Measurements from ENCODE around the gene GTSE1. TPM values are rescaled to one million over a fixed set of nuclear protein-coding genes. Genes with fewer than 3 reads are reported as not detected.
A peak's percentile ranks its signal among the peaks of the same experiment; 100 is the strongest.

Gene GTSE1
- total RNA-seq, 1 donor from 2014 or later, result 29.7 TPM

DNA sequence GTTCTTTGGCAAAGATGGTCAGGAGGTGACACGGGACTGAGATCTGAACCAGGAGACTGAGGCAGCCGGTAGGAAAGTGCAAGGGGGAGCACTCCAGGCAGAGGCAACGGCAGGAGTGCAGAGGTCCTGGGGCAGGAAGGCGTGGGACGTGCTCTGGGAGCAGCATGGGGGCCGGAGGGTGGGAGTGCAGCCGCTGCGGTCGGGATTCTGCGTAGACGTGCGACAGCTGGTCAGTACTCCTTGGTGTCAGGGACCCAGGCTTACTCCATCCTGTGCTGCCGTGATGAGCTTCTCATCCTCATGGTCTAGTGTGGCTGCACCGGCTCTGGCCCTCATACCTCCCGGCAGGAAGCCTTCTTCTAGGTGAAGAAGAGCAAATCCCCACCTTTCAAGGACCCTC is 21.9 kb downstream of the GTSE1 start:
- Histone ChIP-seq H3K9ac (no peak overlapping the region), H4K20me1 (ENCODE audit: low read depth) (no peaks in the 10 kb centered on the region), H3K9me3 (ENCODE audit: low read depth) (no peaks in the 10 kb centered on the region), H3K79me2 (ENCODE audit: low read depth) (no peaks in the 10 kb centered on the region), H3K4me1 (no peaks in the 10 kb centered on the region), H3K36me3 (no peaks in the 10 kb centered on the region), H3F3A (ENCODE audit: low read depth) (no peaks in the 10 kb centered on the region), H3K4me3 (no peak overlapping the region), H3K27ac (no peak overlapping the region), H3K27me3 (no peaks in the 10 kb centered on the region), H2AFZ (replicated peaks) (no peak overlapping the region), H3K4me2 (no peak overlapping the region)
- H3K9me3 Mint-ChIP-seq, result peaks cover 1% of the 10 kb centered on the region
- DNase-seq (ENCODE audit: low spot score), result no peak
- TF ChIP-seq EZH2 (IDR thresholded peaks at IDR 0.05), result no peak
- TF ChIP-seq EZH2phosphoT487 (IDR thresholded peaks at IDR 0.05), result no peak
- TF ChIP-seq CTCF (IDR thresholded peaks at IDR 0.05), result no peak
- H3K4me1 Mint-ChIP-seq, result no peaks in the 10 kb centered on the region
- H3K27ac Mint-ChIP-seq, result peak overlapping the region; percentile 82
- peaks cover 2% of the 10 kb centered on the region for H3K27me3 Mint-ChIP-seq (ENCODE audit: insufficient read depth, low read depth)
- peaks cover 30% of the 10 kb centered on the region for H3K36me3 Mint-ChIP-seq
- H3K4me3 Mint-ChIP-seq, result no peak overlapping the region

DNA sequence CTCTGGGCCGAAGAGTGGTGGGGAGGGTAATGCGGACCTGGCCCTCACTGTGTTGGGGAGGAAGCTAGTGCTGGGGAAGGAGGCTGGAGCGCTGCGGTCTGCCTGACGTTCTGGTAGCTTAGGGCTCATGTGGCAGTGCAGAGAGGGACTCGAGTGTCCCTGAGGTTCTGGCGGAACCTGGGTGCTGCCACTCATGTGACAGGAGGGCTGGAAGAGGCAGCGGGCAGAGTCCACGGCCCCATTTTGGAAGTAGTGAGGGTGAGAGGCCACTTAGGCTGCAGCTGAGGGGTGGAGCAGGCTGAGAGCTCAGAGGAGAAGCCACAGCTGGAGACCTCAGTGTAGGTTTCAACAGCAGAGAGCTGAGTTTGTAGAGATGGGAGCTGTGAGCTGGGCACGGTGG is 22.6 kb downstream of the GTSE1 start:
- no peak for DNase-seq (ENCODE audit: low spot score)
- H3K4me2 ChIP-seq, result no peak overlapping the region
- H3K4me1 ChIP-seq, result no peaks in the 10 kb centered on the region
- no peaks in the 10 kb centered on the region for H3K4me1 Mint-ChIP-seq
- H3K4me3 Mint-ChIP-seq, result no peak overlapping the region
- TF ChIP-seq CTCF (IDR thresholded peaks at IDR 0.05) (no peak), EZH2 (IDR thresholded peaks at IDR 0.05) (no peak), EZH2phosphoT487 (IDR thresholded peaks at IDR 0.05) (no peak)
- H2AFZ ChIP-seq (replicated peaks), result no peak overlapping the region
- H3K36me3 ChIP-seq, result no peaks in the 10 kb centered on the region
- no peak overlapping the region for H3K4me3 ChIP-seq
- H3K9me3 Mint-ChIP-seq, result peaks cover 1% of the 10 kb centered on the region
- no peaks in the 10 kb centered on the region for H4K20me1 ChIP-seq (ENCODE audit: low read depth)
- peaks cover 2% of the 10 kb centered on the region for H3K27me3 Mint-ChIP-seq (ENCODE audit: insufficient read depth, low read depth)
- peak overlapping the region; percentile 19 for H3K27ac Mint-ChIP-seq
- H3K27me3 ChIP-seq, result no peaks in the 10 kb centered on the region
- no peaks in the 10 kb centered on the region for H3F3A ChIP-seq (ENCODE audit: low read depth)
- no peaks in the 10 kb centered on the region for H3K9me3 ChIP-seq (ENCODE audit: low read depth)
- no peak overlapping the region for H3K27ac ChIP-seq
- no peak overlapping the region for H3K9ac ChIP-seq
- H3K36me3 Mint-ChIP-seq, result peaks cover 34% of the 10 kb centered on the region
- no peaks in the 10 kb centered on the region for H3K79me2 ChIP-seq (ENCODE audit: low read depth)

- no peaks in the 10 kb centered on the region for H3K4me1 ChIP-seq
- H3K9me3 ChIP-seq (ENCODE audit: low read depth), result no peaks in the 10 kb centered on the region
- H3K4me3 ChIP-seq, result no peak overlapping the region
- DNase-seq (ENCODE audit: low spot score), result no peak
- Mint-ChIP-seq H3K9me3 (peaks cover 1% of the 10 kb centered on the region), H3K27ac (no peak overlapping the region), H3K4me1 (no peaks in the 10 kb centered on the region), H3K27me3 (ENCODE audit: insufficient read depth, low read depth) (peaks cover 2% of the 10 kb centered on the region), H3K36me3 (peaks cover 34% of the 10 kb centered on the region), H3K4me3 (no peak overlapping the region)
- no peaks in the 10 kb centered on the region for H3K27me3 ChIP-seq
- TF ChIP-seq CTCF (IDR thresholded peaks at IDR 0.05), result no peak
- TF ChIP-seq EZH2phosphoT487 (IDR thresholded peaks at IDR 0.05), result no peak
- no peak for TF ChIP-seq EZH2 (IDR thresholded peaks at IDR 0.05)
- H2AFZ ChIP-seq (replicated peaks), result no peak overlapping the region
- H3F3A ChIP-seq (ENCODE audit: low read depth), result no peaks in the 10 kb centered on the region
- no peak overlapping the region for H3K4me2 ChIP-seq
- no peak overlapping the region for H3K27ac ChIP-seq
- no peaks in the 10 kb centered on the region for H3K79me2 ChIP-seq (ENCODE audit: low read depth)
- no peak overlapping the region for H3K9ac ChIP-seq
- no peaks in the 10 kb centered on the region for H4K20me1 ChIP-seq (ENCODE audit: low read depth)
- no peaks in the 10 kb centered on the region for H3K36me3 ChIP-seq
Measured at GRCh38 chr22:46320166-46320710, 23.6 kb downstream of the GTSE1 start.
